ENCODE measurements around the gene KIAA0319L. TPM values are rescaled to one million over a fixed set of nuclear protein-coding genes. Genes with fewer than 3 reads are reported as not detected.

KIAA0319L gene
- total RNA-seq, 6 experiments from 2014 or later = 30.5 to 39.0 (median 31.8) TPM

- TF ChIP-seq CTCF (IDR thresholded peaks at IDR 0.05) = no peak
- H3K4me3 Mint-ChIP-seq = peak overlapping the region; percentile 56
- H3K4me1 Mint-ChIP-seq (ENCODE audit: low read depth) = peaks cover 85% of the 10 kb centered on the region
- no peaks in the 10 kb centered on the region for H3K9me3 Mint-ChIP-seq
- DNase-seq = peak; percentile 21
- no peaks in the 10 kb centered on the region for H3K27me3 Mint-ChIP-seq (ENCODE audit: insufficient read depth)
- H3K36me3 Mint-ChIP-seq (ENCODE audit: low read depth) = no peaks in the 10 kb centered on the region
- peak overlapping the region; percentile 85 for H3K27ac Mint-ChIP-seq
Observed at GRCh38 chr1:35539073-35539823, 18.0 kb downstream of the KIAA0319L start.

- no peak for DNase-seq
- Mint-ChIP-seq H3K9me3 (no peaks in the 10 kb centered on the region), H3K27ac (no peak overlapping the region), H3K4me3 (no peak overlapping the region), H3K4me1 (ENCODE audit: low read depth) (peaks cover 89% of the 10 kb centered on the region), H3K36me3 (ENCODE audit: low read depth) (no peaks in the 10 kb centered on the region), H3K27me3 (ENCODE audit: insufficient read depth) (no peaks in the 10 kb centered on the region)
- TF ChIP-seq CTCF (IDR thresholded peaks at IDR 0.05) = no peak
Observed at GRCh38 chr1:35537806-35538205, 19.4 kb downstream of the KIAA0319L start.

- Mint-ChIP-seq H3K27ac (no peak overlapping the region; the same call in 1 of the 2 replicates), H3K4me1 (ENCODE audit: low read depth) (peaks cover 85% of the 10 kb centered on the region), H3K4me3 (no peak overlapping the region), H3K36me3 (ENCODE audit: low read depth) (no peaks in the 10 kb centered on the region), H3K27me3 (ENCODE audit: insufficient read depth) (no peaks in the 10 kb centered on the region), H3K9me3 (no peaks in the 10 kb centered on the region)
- DNase-seq = no peak
- no peak for TF ChIP-seq CTCF (IDR thresholded peaks at IDR 0.05)
Observed at GRCh38 chr1:35536556-35537162, 20.5 kb downstream of the KIAA0319L start.

GRCh38 chr1:35535243-35535642 lies 22.0 kb downstream of the KIAA0319L start:
- H3K36me3 Mint-ChIP-seq (ENCODE audit: low read depth) = peaks cover 7% of the 10 kb centered on the region
- DNase-seq = no peak
- no peak overlapping the region for H3K4me3 Mint-ChIP-seq
- no peak for TF ChIP-seq CTCF (IDR thresholded peaks at IDR 0.05)
- no peaks in the 10 kb centered on the region for H3K27me3 Mint-ChIP-seq (ENCODE audit: insufficient read depth)
- peaks cover 73% of the 10 kb centered on the region for H3K4me1 Mint-ChIP-seq (ENCODE audit: low read depth)
- no peak overlapping the region for H3K27ac Mint-ChIP-seq
- peaks cover 7% of the 10 kb centered on the region for H3K9me3 Mint-ChIP-seq

- H3K36me3 Mint-ChIP-seq (ENCODE audit: low read depth) = peaks cover 21% of the 10 kb centered on the region
- no peak overlapping the region for H3K27ac Mint-ChIP-seq
- H3K4me3 Mint-ChIP-seq = no peak overlapping the region
- no peaks in the 10 kb centered on the region for H3K27me3 Mint-ChIP-seq (ENCODE audit: insufficient read depth)
- peaks cover 10% of the 10 kb centered on the region for H3K9me3 Mint-ChIP-seq
- no peak for TF ChIP-seq CTCF (IDR thresholded peaks at IDR 0.05)
- H3K4me1 Mint-ChIP-seq (ENCODE audit: low read depth) = peaks cover 56% of the 10 kb centered on the region
- no peak for DNase-seq
Observed at GRCh38 chr1:35533586-35533985, 23.6 kb downstream of the KIAA0319L start.

Measured in HFFc6 (cell line).